Motor neuron (in vitro differentiated cells): ENCODE data around the gene RNF166. TPM values are rescaled to one million over a fixed set of nuclear protein-coding genes. Genes with fewer than 3 reads are reported as not detected.

Experiments
- ATAC-seq, 8 experiments: fragments of 200-7000 bp; cut with Tn5 transposase; replicated peaks in 6 of 8; 2 replicates each; pipeline ENCODE4 v1.8.0; 2021; ENCODE audit warnings: mild to moderate bottlenecking in 8 of 8, moderate library complexity in 8 of 8
- H3K27ac ChIP-seq, 2 donors: fragments of 250-450 bp; sonication (Bioruptor Pico); 2 replicates each; pipeline ENCODE4 v1.9.0; 2021; ENCODE audit warnings: antibody characterized with exemption in 2 of 2, mild to moderate bottlenecking in 2 of 2, moderate library complexity in 1 of 2
- H3K4me1 ChIP-seq, 2 donors: fragments of 250-450 bp; sonication (Bioruptor Pico); replicated peaks in 1 of 2; 2 replicates each; pipeline ENCODE4 v1.6.1; 2021; ENCODE audit warnings: antibody characterized with exemption in 2 of 2, mild to moderate bottlenecking in 2 of 2, moderate library complexity in 1 of 2
- H3K4me3 ChIP-seq, 5 donors: fragments of 250-450 bp; sonication (Bioruptor Pico); 2 replicates each; pipeline ENCODE4 v1.9.0; 2021; ENCODE audit warnings: antibody characterized with exemption in 5 of 5, mild to moderate bottlenecking in 5 of 5, moderate library complexity in 4 of 5
- WGBS, 10 experiments: fragments of 450-650 bp; shearing (Covaris generic); methylation state at CpG; one replicate each; pipeline ENCODE4 v1.0.0; 2022; 5-methylcytosine and 5-hydroxymethylcytosine counted together
- in situ Hi-C, 9 experiments: fragments of 400-800 bp; cut with MboI; loops; one replicate each; pipeline ENCODE4 v1.15.0; 2021; ENCODE audit warnings: low sequenced_read_pairs in 9 of 9, low pct_unique_long_range_greater_than_20kb in 2 of 9; ENCODE audit not compliant: unreplicated experiment in 9 of 9
- total RNA-seq, 8 experiments: library from RNA; unstranded; fragments of 300-600 nt; gene quantifications; 2 replicates each; pipeline versions ENCODE4 v1.2.3 to v1.2.4, GENCODE V29; 2022

RNF166 gene
- total RNA-seq, 8 experiments from 2014 or later: 6.1 to 15.9 (median 13.0) TPM

DNA sequence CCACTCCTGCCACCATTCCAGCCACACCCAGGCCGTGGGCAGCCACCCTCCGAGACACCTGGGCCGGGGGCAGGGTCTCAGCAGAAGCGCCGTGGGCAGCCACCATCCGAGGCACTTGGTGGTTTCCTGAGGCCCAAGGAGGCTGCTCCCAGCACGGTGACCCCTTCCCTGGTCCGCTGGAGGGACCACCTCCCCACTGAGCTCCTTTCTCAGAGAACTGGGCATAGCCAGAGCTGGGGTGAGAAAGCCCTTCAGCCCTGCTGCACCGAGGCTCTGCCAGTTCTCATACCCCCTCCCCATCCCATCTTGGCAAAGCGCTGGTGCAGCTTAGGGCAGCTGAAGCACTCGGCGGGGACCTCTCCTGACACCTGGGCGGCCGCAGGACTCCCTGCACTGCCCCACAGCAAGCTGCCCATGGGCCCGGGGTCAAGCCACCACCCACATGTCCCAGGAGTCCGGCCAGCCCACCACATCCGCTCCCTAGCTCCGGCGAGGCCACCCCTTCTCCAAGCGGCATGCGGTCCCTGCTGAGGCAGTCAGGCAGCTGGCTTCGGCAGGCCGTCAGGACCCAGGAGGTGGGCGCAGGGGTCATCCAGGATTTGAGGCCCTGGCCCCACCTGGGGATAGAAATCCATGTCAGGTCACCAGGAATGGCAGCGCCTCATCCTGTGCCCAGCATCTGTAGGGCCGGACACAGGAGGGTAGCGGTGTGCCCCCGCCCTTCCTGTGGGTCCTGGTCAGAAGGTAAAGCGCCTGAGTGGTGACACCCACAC is 54.0 kb downstream of the RNF166 start:
- no peak for ATAC-seq
- in situ Hi-C loops: no loop called here
- Histone ChIP-seq H3K4me3 (no peak overlapping the region), H3K27ac (no peak overlapping the region), H3K4me1 (peaks cover 17% of the 10 kb centered on the region in 2 donors)
- WGBS, 10 experiments: 67 to 100% (median 87%) methylated on average over 1 to 9 of the region's 29 CpGs; no CpG with 5 or more reads in 5 of the 10 experiments

DNA sequence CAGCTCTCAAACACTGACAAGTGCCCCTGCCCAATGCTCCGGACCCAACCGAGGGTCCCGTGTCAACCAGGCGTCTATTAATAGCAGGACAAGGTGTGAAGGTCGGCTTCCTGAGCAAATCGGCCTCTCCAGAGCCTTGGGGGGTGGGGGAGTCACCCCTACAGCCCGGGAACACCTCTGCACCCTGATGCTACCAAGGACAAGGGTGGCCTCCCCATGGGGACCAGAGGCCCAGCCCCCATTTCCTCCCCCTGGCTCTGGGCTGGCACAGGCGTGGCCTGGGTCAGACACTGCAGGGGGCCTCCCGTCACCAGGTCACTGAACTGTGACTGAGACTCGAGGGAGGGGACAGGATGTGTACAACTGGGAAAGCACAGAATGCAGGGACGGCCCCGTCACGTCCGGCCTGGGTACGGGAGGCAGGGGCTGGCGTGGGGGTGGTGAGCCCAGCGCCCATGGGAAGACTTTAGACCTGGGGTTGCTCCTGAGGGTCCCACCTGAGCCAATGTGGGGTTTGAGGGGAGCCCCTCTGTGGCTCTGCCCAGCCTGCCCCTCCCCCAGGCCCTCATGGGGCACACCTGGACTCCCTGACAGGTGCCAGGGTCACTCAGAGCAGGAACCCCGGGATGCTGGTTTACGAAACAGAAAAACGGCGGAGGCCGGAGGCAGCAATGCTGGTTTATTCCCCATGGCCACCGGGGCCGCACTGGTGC is 54.8 kb downstream of the RNF166 start:
- peak in 7 of 8 experiments; percentile 8 to 45 (median 22) for ATAC-seq
- WGBS, 10 experiments: 2 to 44% methylated on average over 6 to 7 of the region's 24 CpGs; no CpG with 5 or more reads in 8 of the 10 experiments
- H3K4me1 ChIP-seq: peaks cover 17% of the 10 kb centered on the region in 2 donors
- H3K4me3 ChIP-seq: peak overlapping the region in 3 of 5 donors; percentile 33 to 42 (median 36)
- H3K27ac ChIP-seq: no peak overlapping the region
- in situ Hi-C loops: no loop called here

DNA sequence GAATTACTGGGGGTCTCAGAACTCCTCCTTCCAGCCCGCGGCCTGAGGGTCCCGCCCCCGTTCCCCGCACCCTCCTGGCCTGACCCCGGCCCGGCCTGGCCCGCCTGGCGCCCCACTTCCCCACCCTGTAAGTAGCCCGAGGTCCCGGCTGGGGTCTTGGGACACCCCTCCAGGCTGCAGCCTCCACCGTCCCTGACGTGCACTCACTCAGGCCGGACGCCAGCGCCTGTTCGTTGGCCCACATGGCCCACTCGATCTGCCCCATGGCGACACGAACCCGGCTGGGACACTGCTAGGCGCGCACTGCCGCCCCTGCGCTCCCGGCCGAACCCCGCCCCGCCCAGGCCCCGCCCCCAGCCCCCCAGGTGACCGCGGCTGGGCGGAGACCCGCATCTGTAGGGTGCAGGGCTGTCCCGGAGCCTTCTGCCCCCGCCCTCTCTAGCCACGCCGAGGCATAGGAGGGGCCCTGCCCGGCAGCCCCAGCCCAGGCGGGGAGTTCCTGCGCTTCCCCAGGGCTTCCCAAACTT is 55.4 kb downstream of the RNF166 start, which contains the start of gene CYBA:
Gene CYBA (minus strand): TSS at position 305 of the 527 bp plus-strand sequence. CDS start 40 bp downstream, at position 265.
- Histone ChIP-seq H3K27ac (peak within 1 kb of the TSS in 1 of 2 donors; percentile 7), H3K4me3 (peak within 1 kb of the TSS in 4 of 5 donors; percentile 12 to 42 (median 34)), H3K4me1 (peaks cover 17% of the 10 kb centered on the region in 2 donors)
- peak; percentile 48 to 89 (median 78) for ATAC-seq
- in situ Hi-C loops: no loop called here
- WGBS, 10 experiments: no CpG with 5 or more reads among the region's 41 CpGs

DNA sequence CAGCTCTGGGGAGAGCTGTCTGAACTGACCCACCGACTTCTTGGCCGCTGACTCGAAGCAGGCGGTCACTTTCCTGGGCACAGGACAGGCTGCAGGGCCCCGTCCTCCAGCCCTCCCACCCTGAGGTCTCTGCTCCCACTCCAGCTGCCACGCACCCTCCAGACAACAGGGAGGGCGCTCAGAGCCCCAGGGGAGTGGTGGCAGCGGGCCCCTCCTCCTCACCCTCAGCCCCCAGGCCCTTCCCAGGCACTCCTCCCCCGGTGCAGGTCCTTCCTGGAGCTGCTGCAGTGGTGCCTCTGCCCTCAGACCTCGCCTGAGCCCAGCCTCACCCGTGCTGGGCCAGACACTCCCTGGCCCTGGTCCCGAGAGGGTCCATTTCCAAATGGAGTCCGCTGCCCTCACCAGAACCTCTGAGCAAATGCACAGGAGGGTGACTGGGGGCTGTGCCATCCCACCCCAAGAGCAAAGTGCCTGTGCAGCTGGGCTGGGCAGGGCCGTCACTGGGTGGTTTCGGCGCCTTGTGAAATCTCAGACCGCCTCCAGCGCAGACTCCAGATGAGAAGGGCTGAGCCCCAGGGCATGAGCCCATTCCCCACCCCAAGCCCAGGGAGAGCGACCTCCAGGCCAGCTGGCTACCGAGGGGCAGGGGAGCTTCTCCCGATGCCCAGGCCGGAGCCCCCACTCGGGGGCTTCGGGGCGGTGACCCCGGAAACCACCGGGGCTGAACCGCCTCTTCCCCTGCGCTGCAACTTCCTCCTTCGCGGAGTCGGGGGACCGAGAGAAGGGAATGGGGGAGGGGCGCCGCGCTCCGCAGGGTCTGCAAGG is 56.1 kb downstream of the RNF166 start:
- H3K27ac ChIP-seq: peak overlapping the region in 1 of 2 donors; percentile 7

DNA sequence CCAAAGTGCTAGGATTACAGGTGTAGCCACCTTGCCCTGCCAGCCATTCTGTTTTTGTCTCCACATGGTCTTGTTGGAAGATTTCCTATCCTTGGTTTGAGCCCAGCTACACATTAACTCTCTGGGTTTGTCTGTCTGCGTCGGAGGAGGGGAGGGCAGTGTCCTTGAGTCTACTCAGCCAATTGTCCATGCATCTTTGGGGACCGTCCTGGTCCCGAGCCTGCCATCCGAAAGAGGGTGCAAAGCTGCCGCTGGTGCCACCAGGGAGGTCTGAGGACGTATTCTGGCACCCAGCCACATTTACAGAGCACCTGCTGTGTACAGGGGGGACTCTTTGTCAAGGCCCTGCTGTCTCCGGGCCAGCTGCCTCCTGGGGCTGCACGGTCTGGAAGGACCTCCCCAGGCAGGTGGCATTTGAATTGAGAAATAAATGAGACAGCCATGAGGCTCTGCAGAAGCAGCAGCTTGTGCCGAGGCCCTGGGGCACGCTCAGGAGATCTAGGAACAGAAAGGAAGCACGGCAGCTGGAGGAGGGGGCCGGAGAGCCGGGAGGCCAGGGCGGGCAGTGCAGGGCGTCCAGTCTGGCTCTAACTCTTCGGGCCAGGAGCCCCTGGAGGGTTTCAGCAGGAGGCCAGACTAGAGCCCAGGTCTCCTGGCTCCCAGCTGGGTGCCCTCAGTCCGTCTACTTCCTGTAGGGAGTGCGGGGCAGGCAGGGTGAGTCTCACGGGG is 56.8 kb downstream of the RNF166 start:
- Histone ChIP-seq H3K27ac (no peak overlapping the region), H3K4me3 (no peak overlapping the region), H3K4me1 (peaks cover 17 to 19% of the 10 kb centered on the region in 2 donors)
- in situ Hi-C loops: no loop called here
- no peak for ATAC-seq
- WGBS, 10 experiments: 43 to 78% (median 52%) methylated on average over 2 to 3 of the region's 20 CpGs; no CpG with 5 or more reads in 6 of the 10 experiments

More for the DNA sequence above, 56.1 kb downstream of the RNF166 start:
- peak; percentile 11 to 38 (median 18) for ATAC-seq
- H3K4me1 ChIP-seq: peaks cover 17 to 19% of the 10 kb centered on the region in 2 donors
- in situ Hi-C loops: no loop called here
- 29 to 50% methylated on average over 6 of the region's 37 CpGs; no CpG with 5 or more reads in 8 of the 10 experiments for WGBS, 10 experiments
- H3K4me3 ChIP-seq: peak overlapping the region in 4 of 5 donors; percentile 12 to 42 (median 34)

DNA sequence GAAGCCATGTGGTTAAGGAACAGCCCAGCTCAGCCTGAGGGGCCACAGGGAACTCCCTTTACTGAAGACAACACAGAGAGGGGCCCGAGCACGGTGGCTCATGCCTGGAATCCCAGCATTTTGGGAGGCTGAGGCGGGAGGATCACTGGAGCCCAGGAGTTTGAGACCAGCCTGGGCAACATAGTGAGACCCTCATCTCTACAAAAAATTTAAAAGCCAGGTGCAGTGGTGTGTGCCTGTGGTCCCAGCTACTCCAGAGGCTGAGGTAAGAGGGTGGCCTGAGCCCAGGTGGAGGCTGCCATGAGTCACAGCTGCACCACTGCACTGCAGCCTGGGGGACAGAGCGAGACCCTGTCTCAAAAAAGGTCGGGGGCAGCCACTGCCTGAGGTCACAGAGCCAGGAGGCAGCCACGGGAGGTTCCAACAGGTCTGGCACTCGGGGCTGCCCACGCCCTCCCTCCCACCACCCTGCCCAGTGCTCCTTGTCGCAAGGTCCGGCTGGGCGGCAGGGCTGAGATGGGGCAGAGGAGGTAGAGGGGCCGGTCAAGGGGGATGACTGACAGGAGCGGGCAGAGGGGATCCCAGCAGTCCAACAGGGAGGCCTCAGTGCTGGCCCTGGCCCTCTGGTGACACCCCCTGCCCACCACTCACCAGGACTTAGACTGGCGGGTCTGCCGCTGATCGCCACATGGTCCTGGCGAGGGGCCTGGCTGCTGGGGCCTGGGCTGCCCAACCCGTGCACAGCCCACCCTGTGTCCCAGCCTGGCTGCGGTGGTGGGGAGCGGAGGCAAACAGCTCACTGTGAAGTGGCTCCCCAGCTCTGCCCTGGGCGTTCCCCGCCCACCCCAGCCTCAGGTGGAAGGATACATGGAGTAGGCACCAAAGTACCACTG is 58.8 kb downstream of the RNF166 start:
- ATAC-seq: no peak
- Histone ChIP-seq H3K27ac (no peak overlapping the region), H3K4me3 (no peak overlapping the region), H3K4me1 (peaks cover 17 to 19% of the 10 kb centered on the region in 2 donors)
- 60 to 90% (median 78%) methylated on average over 1 to 8 of the region's 22 CpGs; no CpG with 5 or more reads in 4 of the 10 experiments for WGBS, 10 experiments
- in situ Hi-C loops: no loop called here

Other genes starting within 250 kb of the RNF166 start
- gene ZC3H18, start 136.0 kb downstream of the RNF166 start, total RNA-seq: 10 to 100 TPM; 13.9 to 36.9 (median 18.4) TPM
- 1 to 10 TPM in 1 of 8 experiments, under 1 TPM in 4, not detected in 3; 0.16 to 1.2 (median 0.41) TPM for gene IL17C, start 67.8 kb downstream of the RNF166 start, total RNA-seq
- gene CYBA, start 55.4 kb downstream of the RNF166 start, total RNA-seq: 100 to 1,000 TPM in 2 of 8 experiments, 10 to 100 TPM in 2, 1 to 10 TPM in 4; 3.0 to 203 (median 10.3) TPM
- gene MVD, start 43.3 kb downstream of the RNF166 start, total RNA-seq: 100 to 1,000 TPM in 2 of 8 experiments, 10 to 100 TPM in 6; 41.7 to 108 (median 88.2) TPM
- gene SNAI3, start 19.9 kb downstream of the RNF166 start, total RNA-seq: 1 to 10 TPM; 1.3 to 4.3 (median 2.4) TPM
- gene CTU2, start 95 bp upstream of the RNF166 start, total RNA-seq: 10 to 100 TPM; 10.5 to 24.1 (median 17.1) TPM
- 100 to 1,000 TPM in 3 of 8 experiments, 10 to 100 TPM in 1, 1 to 10 TPM in 4; 2.2 to 163 (median 22.9) TPM for gene PIEZO1, start 78.8 kb upstream of the RNF166 start, total RNA-seq
- gene CDT1, start 97.4 kb upstream of the RNF166 start, total RNA-seq: 10 to 100 TPM in 3 of 8 experiments, 1 to 10 TPM in 4, under 1 TPM in 1; 0.71 to 18.2 (median 3.9) TPM
- 100 to 1,000 TPM in 3 of 8 experiments, 10 to 100 TPM in 5; 30.2 to 241 (median 65.9) TPM for gene APRT, start 105.5 kb upstream of the RNF166 start, total RNA-seq
- 10 to 100 TPM in 5 of 8 experiments, 1 to 10 TPM in 3; 4.9 to 45.6 (median 17.4) TPM for gene GALNS, start 150.5 kb upstream of the RNF166 start, total RNA-seq
- gene TRAPPC2L, start 150.7 kb upstream of the RNF166 start, total RNA-seq: 10 to 100 TPM; 31.5 to 93.6 (median 52.3) TPM
- under 1 TPM in 4 of 8 experiments, not detected in 4; 0.14 to 0.80 (median 0.48) TPM for gene PABPN1L, start 160.3 kb upstream of the RNF166 start, total RNA-seq